Measurements from ENCODE around the gene CCDC78.
"Not testable (repeated sequence)": the region's sequence is repeated elsewhere in the genome, so short reads cannot be mapped to it uniquely, and the experiment has no call there.

The CCDC78 gene

GRCh38 chr16:722835-723633, 3.2 kb downstream of the CCDC78 start:
- DNase-seq (ENCODE audit: low spot score): no peak

GRCh38 chr16:721765-722540, 4.3 kb downstream of the CCDC78 start:
- DNase-seq (ENCODE audit: low spot score): no peak

GRCh38 chr16:720990-721764, 5.1 kb downstream of the CCDC78 start, which contains the start of gene ANTKMT:
Gene ANTKMT, plus strand, starts transcription at chr16:721146. Its CDS starts 129 bp downstream, at chr16:721275.
- peak; percentile 97 for DNase-seq (ENCODE audit: low spot score)

- DNase-seq (ENCODE audit: low spot score): peak; percentile 77
These were observed 5.7 kb downstream of the CCDC78 start for GRCh38 chr16:720447-720989.

- DNase-seq (ENCODE audit: low spot score): peak; percentile 78
These were observed 6.3 kb downstream of the CCDC78 start for GRCh38 chr16:719815-720446.

GRCh38 chr16:718922-719321, 7.3 kb downstream of the CCDC78 start:
- no peak for DNase-seq (ENCODE audit: low spot score)

- no peak for DNase-seq (ENCODE audit: low spot score)
These were observed 7.9 kb downstream of the CCDC78 start for GRCh38 chr16:718389-718788.

GRCh38 chr16:717450-718245, 8.6 kb downstream of the CCDC78 start:
- DNase-seq (ENCODE audit: low spot score): no peak

GRCh38 chr16:716768-717325, 9.4 kb downstream of the CCDC78 start:
- DNase-seq (ENCODE audit: low spot score): no peak

GRCh38 chr16:716200-716568, 10.1 kb downstream of the CCDC78 start:
- no peak for DNase-seq (ENCODE audit: low spot score)

GRCh38 chr16:715477-716199, 10.6 kb downstream of the CCDC78 start:
- DNase-seq (ENCODE audit: low spot score): no peak

- peak; percentile 93 for DNase-seq (ENCODE audit: low spot score)
These were observed 11.4 kb downstream of the CCDC78 start, which contains the start of gene METRN for GRCh38 chr16:714558-715476. Gene METRN, plus strand, starts transcription at chr16:715118. Its CDS starts 172 bp downstream, at chr16:715290.

GRCh38 chr16:714079-714478, 12.2 kb downstream of the CCDC78 start:
- DNase-seq (ENCODE audit: low spot score): no peak

- not testable (repeated sequence) for DNase-seq (ENCODE audit: low spot score)
These were observed 13.4 kb downstream of the CCDC78 start for GRCh38 chr16:712740-713250.

- peak; percentile 98 for DNase-seq (ENCODE audit: low spot score)
These were observed 14.5 kb downstream of the CCDC78 start for GRCh38 chr16:711548-712320.

GRCh38 chr16:711084-711483, 15.2 kb downstream of the CCDC78 start:
- DNase-seq (ENCODE audit: low spot score): no peak

- no peak for DNase-seq (ENCODE audit: low spot score)
These were observed 15.7 kb downstream of the CCDC78 start for GRCh38 chr16:710500-711075.
